Measurements from ENCODE around the gene NHLRC2. TPM values are rescaled to one million over a fixed set of nuclear protein-coding genes. Genes with fewer than 3 reads are reported as not detected.

The NHLRC2 gene
- total and polyA plus RNA-seq, 4 donors, result 2.4 to 40.0 (median 21.0) TPM

- no peaks in the 10 kb centered on the region for H3K4me1 ChIP-seq (ENCODE audit: control insufficient read depth in 1 of 2, insufficient read depth in 2 of 2, low read length in 2 of 2)
- no peak overlapping the region for H3K27ac ChIP-seq (ENCODE audit: low read depth in 1 of 2, low read length in 2 of 2)
- H3K36me3 ChIP-seq (ENCODE audit: control insufficient read depth in 1 of 2, insufficient read depth in 2 of 2, low read length in 1 of 2), result peaks cover 0 to 2% of the 10 kb centered on the region in 2 donors
- no peak for ATAC-seq (ENCODE audit: low FRiP score)
- intact Hi-C loops (cut with DNase I), result no loop called here
- H3K27me3 ChIP-seq (ENCODE audit: control insufficient read depth in 1 of 2, insufficient read depth in 2 of 2, low read length in 1 of 2), result no peaks in the 10 kb centered on the region
- DNase-seq, result no peak
- H3K9me3 ChIP-seq (ENCODE audit: control insufficient read depth, low read length), result no peaks in the 10 kb centered on the region
- no peak overlapping the region for H3K4me3 ChIP-seq (ENCODE audit: low read length in 2 of 2)
- WGBS, 2 donors, result 79 to 83% methylated on average over 1 of the region's 1 CpG
Measured at GRCh38 chr10:113911113-113911512, 56.7 kb downstream of the NHLRC2 start.

GRCh38 chr10:113911839-113912238, 57.4 kb downstream of the NHLRC2 start:
- Histone ChIP-seq H3K4me3 (ENCODE audit: low read length in 2 of 2) (no peak overlapping the region), H3K9me3 (ENCODE audit: control insufficient read depth, low read length) (no peaks in the 10 kb centered on the region), H3K27me3 (ENCODE audit: control insufficient read depth in 1 of 2, insufficient read depth in 2 of 2, low read length in 1 of 2) (no peaks in the 10 kb centered on the region), H3K4me1 (ENCODE audit: control insufficient read depth in 1 of 2, insufficient read depth in 2 of 2, low read length in 2 of 2) (no peaks in the 10 kb centered on the region), H3K27ac (ENCODE audit: low read depth in 1 of 2, low read length in 2 of 2) (no peak overlapping the region), H3K36me3 (ENCODE audit: control insufficient read depth in 1 of 2, insufficient read depth in 2 of 2, low read length in 1 of 2) (peaks cover 0 to 2% of the 10 kb centered on the region in 2 donors)
- 91 to 93% methylated on average over 6 of the region's 6 CpGs for WGBS, 2 donors
- ATAC-seq (ENCODE audit: low FRiP score) (no peak), DNase-seq (no peak)
- intact Hi-C loops (cut with DNase I), result no loop called here

- no peaks in the 10 kb centered on the region for H3K4me1 ChIP-seq (ENCODE audit: control insufficient read depth in 1 of 2, insufficient read depth in 2 of 2, low read length in 2 of 2)
- intact Hi-C loops (cut with DNase I), result no loop called here
- H3K4me3 ChIP-seq (ENCODE audit: low read length in 2 of 2), result no peak overlapping the region
- H3K27ac ChIP-seq (ENCODE audit: low read depth in 1 of 2, low read length in 2 of 2), result no peak overlapping the region
- no peaks in the 10 kb centered on the region for H3K9me3 ChIP-seq (ENCODE audit: control insufficient read depth, low read length)
- 92% methylated on average over 7 of the region's 7 CpGs for WGBS, 2 donors
- no peak for DNase-seq
- peaks cover 0 to 2% of the 10 kb centered on the region in 2 donors for H3K36me3 ChIP-seq (ENCODE audit: control insufficient read depth in 1 of 2, insufficient read depth in 2 of 2, low read length in 1 of 2)
- H3K27me3 ChIP-seq (ENCODE audit: control insufficient read depth in 1 of 2, insufficient read depth in 2 of 2, low read length in 1 of 2), result no peaks in the 10 kb centered on the region
- ATAC-seq (ENCODE audit: low FRiP score), result no peak
Measured at GRCh38 chr10:113912582-113912981, 58.1 kb downstream of the NHLRC2 start.

- H3K4me1 ChIP-seq (ENCODE audit: control insufficient read depth in 1 of 2, insufficient read depth in 2 of 2, low read length in 2 of 2), result no peaks in the 10 kb centered on the region
- H3K27me3 ChIP-seq (ENCODE audit: control insufficient read depth in 1 of 2, insufficient read depth in 2 of 2, low read length in 1 of 2), result no peaks in the 10 kb centered on the region
- H3K27ac ChIP-seq (ENCODE audit: low read depth in 1 of 2, low read length in 2 of 2), result no peak overlapping the region
- H3K9me3 ChIP-seq (ENCODE audit: control insufficient read depth, low read length), result no peaks in the 10 kb centered on the region
- ATAC-seq (ENCODE audit: low FRiP score), result no peak
- no peaks in the 10 kb centered on the region for H3K36me3 ChIP-seq (ENCODE audit: control insufficient read depth in 1 of 2, insufficient read depth in 2 of 2, low read length in 1 of 2)
- no peak overlapping the region for H3K4me3 ChIP-seq (ENCODE audit: low read length in 2 of 2)
- intact Hi-C loops (cut with DNase I), result no loop called here
- DNase-seq, result no peak
- WGBS, 2 donors, result 84 to 95% methylated on average over 2 of the region's 2 CpGs
Measured at GRCh38 chr10:113914956-113915355, 60.5 kb downstream of the NHLRC2 start.

GRCh38 chr10:113915540-113915939, 61.1 kb downstream of the NHLRC2 start:
- H3K36me3 ChIP-seq (ENCODE audit: control insufficient read depth in 1 of 2, insufficient read depth in 2 of 2, low read length in 1 of 2), result no peaks in the 10 kb centered on the region
- DNase-seq (no peak), ATAC-seq (ENCODE audit: low FRiP score) (no peak)
- H3K27ac ChIP-seq (ENCODE audit: low read depth in 1 of 2, low read length in 2 of 2), result no peak overlapping the region
- no peaks in the 10 kb centered on the region for H3K27me3 ChIP-seq (ENCODE audit: control insufficient read depth in 1 of 2, insufficient read depth in 2 of 2, low read length in 1 of 2)
- no peak overlapping the region for H3K4me3 ChIP-seq (ENCODE audit: low read length in 2 of 2)
- WGBS, 2 donors, result 97% methylated on average over 2 of the region's 2 CpGs
- H3K9me3 ChIP-seq (ENCODE audit: control insufficient read depth, low read length), result no peaks in the 10 kb centered on the region
- intact Hi-C loops (cut with DNase I), result no loop called here
- no peaks in the 10 kb centered on the region for H3K4me1 ChIP-seq (ENCODE audit: control insufficient read depth in 1 of 2, insufficient read depth in 2 of 2, low read length in 2 of 2)

- Histone ChIP-seq H3K27me3 (ENCODE audit: control insufficient read depth in 1 of 2, insufficient read depth in 2 of 2, low read length in 1 of 2) (no peaks in the 10 kb centered on the region), H3K4me1 (ENCODE audit: control insufficient read depth in 1 of 2, insufficient read depth in 2 of 2, low read length in 2 of 2) (no peaks in the 10 kb centered on the region), H3K9me3 (ENCODE audit: control insufficient read depth, low read length) (no peaks in the 10 kb centered on the region), H3K27ac (ENCODE audit: low read depth in 1 of 2, low read length in 2 of 2) (no peak overlapping the region), H3K4me3 (ENCODE audit: low read length in 2 of 2) (no peak overlapping the region), H3K36me3 (ENCODE audit: control insufficient read depth in 1 of 2, insufficient read depth in 2 of 2, low read length in 1 of 2) (no peaks in the 10 kb centered on the region)
- DNase-seq, result no peak
- ATAC-seq (ENCODE audit: low FRiP score), result no peak
- 83 to 84% methylated on average over 2 of the region's 2 CpGs for WGBS, 2 donors
- intact Hi-C loops (cut with DNase I), result no loop called here
Measured at GRCh38 chr10:113916053-113916452, 61.6 kb downstream of the NHLRC2 start.

GRCh38 chr10:113917636-113918035, 63.2 kb downstream of the NHLRC2 start:
- 93 to 94% methylated on average over 3 of the region's 3 CpGs for WGBS, 2 donors
- intact Hi-C loops (cut with DNase I), result no loop called here
- DNase-seq (no peak), ATAC-seq (ENCODE audit: low FRiP score) (no peak)
- no peaks in the 10 kb centered on the region for H3K27me3 ChIP-seq (ENCODE audit: control insufficient read depth in 1 of 2, insufficient read depth in 2 of 2, low read length in 1 of 2)
- no peaks in the 10 kb centered on the region for H3K36me3 ChIP-seq (ENCODE audit: control insufficient read depth in 1 of 2, insufficient read depth in 2 of 2, low read length in 1 of 2)
- H3K9me3 ChIP-seq (ENCODE audit: control insufficient read depth, low read length), result no peaks in the 10 kb centered on the region
- H3K27ac ChIP-seq (ENCODE audit: low read depth in 1 of 2, low read length in 2 of 2), result no peak overlapping the region
- H3K4me3 ChIP-seq (ENCODE audit: low read length in 2 of 2), result no peak overlapping the region
- H3K4me1 ChIP-seq (ENCODE audit: control insufficient read depth in 1 of 2, insufficient read depth in 2 of 2, low read length in 2 of 2), result no peaks in the 10 kb centered on the region

- 82 to 89% methylated on average over 3 of the region's 3 CpGs for WGBS, 2 donors
- H3K36me3 ChIP-seq (ENCODE audit: control insufficient read depth in 1 of 2, insufficient read depth in 2 of 2, low read length in 1 of 2), result no peaks in the 10 kb centered on the region
- intact Hi-C loops (cut with DNase I), result no loop called here
Measured at GRCh38 chr10:113920114-113920513, 65.7 kb downstream of the NHLRC2 start.

GRCh38 chr10:113920875-113921274, 66.4 kb downstream of the NHLRC2 start:
- Histone ChIP-seq H3K9me3 (ENCODE audit: control insufficient read depth, low read length) (peaks cover 5% of the 10 kb centered on the region), H3K27ac (ENCODE audit: low read depth in 1 of 2, low read length in 2 of 2) (no peak overlapping the region), H3K4me1 (ENCODE audit: control insufficient read depth in 1 of 2, insufficient read depth in 2 of 2, low read length in 2 of 2) (no peaks in the 10 kb centered on the region), H3K36me3 (ENCODE audit: control insufficient read depth in 1 of 2, insufficient read depth in 2 of 2, low read length in 1 of 2) (no peaks in the 10 kb centered on the region), H3K27me3 (ENCODE audit: control insufficient read depth in 1 of 2, insufficient read depth in 2 of 2, low read length in 1 of 2) (no peaks in the 10 kb centered on the region), H3K4me3 (ENCODE audit: low read length in 2 of 2) (no peak overlapping the region)
- WGBS, 2 donors, result 50 to 57% methylated on average over 3 of the region's 3 CpGs
- intact Hi-C loops (cut with DNase I), result no loop called here
- no peak for ATAC-seq (ENCODE audit: low FRiP score)
- DNase-seq, result no peak

More at GRCh38 chr10:113920114-113920513, 65.7 kb downstream of the NHLRC2 start:
- ATAC-seq (ENCODE audit: low FRiP score), result no peak
- Histone ChIP-seq H3K4me3 (ENCODE audit: low read length in 2 of 2) (no peak overlapping the region), H3K27me3 (ENCODE audit: control insufficient read depth in 1 of 2, insufficient read depth in 2 of 2, low read length in 1 of 2) (no peaks in the 10 kb centered on the region), H3K9me3 (ENCODE audit: control insufficient read depth, low read length) (peaks cover 5% of the 10 kb centered on the region), H3K27ac (ENCODE audit: low read depth in 1 of 2, low read length in 2 of 2) (no peak overlapping the region), H3K4me1 (ENCODE audit: control insufficient read depth in 1 of 2, insufficient read depth in 2 of 2, low read length in 2 of 2) (no peaks in the 10 kb centered on the region)
- DNase-seq, result no peak

All from aorta (tissue), 5 donors.